ENCODE results near the gene SLC25A44. TPM values are rescaled to one million over a fixed set of nuclear protein-coding genes. Genes with fewer than 3 reads are reported as not detected.

The SLC25A44 gene
- total RNA-seq, 4 donors from 2014 or later = 9.6 to 19.9 (median 18.9) TPM

- Histone ChIP-seq H3K27me3 (no peaks in the 10 kb centered on the region), H3K4me1 (peaks cover 0 to 7% (median 5%) of the 10 kb centered on the region in 4 donors), H3K36me3 (no peaks in the 10 kb centered on the region), H3K9me3 (no peaks in the 10 kb centered on the region), H3K27ac (peak within 1 kb of the TSS in 3 of 4 donors; percentile 22 to 55 (median 28)), H3K4me3 (peak within 1 kb of the TSS in 1 of 4 donors; percentile 19)
- peak; percentile 66 for DNase-seq
- 49 to 63% methylated on average over 4 to 10 of the region's 10 CpGs for WGBS, 2 donors (ENCODE audit: low coverage in 1 of 2)
- in situ Hi-C loops (cut with MboI; ENCODE audit: low pct_ligation_motif_present in 1 of 4, low pct_unique_long_range_greater_than_20kb in 1 of 4, low sequenced_read_pairs in 3 of 4) = no loop called here
- TF ChIP-seq POLR2AphosphoS5 (IDR thresholded peaks at IDR 0.05) (no peak), CTCF (IDR thresholded peaks at IDR 0.05) (no peak), EP300 (IDR thresholded peaks at IDR 0.05; ENCODE audit: low read depth) (no peak), POLR2A (IDR thresholded peaks at IDR 0.05) (no peak)
- intact Hi-C loops (cut with DNase I; ENCODE audit: low total_unique reads) = no loop called here
Measured at GRCh38 chr1:156153362-156153761, 40.5 kb upstream of the SLC25A44 start, which contains the start of gene SEMA4A. SEMA4A (plus strand) TSS chr1:156153585; CDS start chr1:156154579, 994 bp downstream.

- 73 to 100% methylated on average over 2 to 11 of the region's 11 CpGs for WGBS, 2 donors (ENCODE audit: low coverage in 1 of 2)
- DNase-seq = peak; percentile 63
- intact Hi-C loops (cut with DNase I; ENCODE audit: low total_unique reads) (no loop called here), in situ Hi-C loops (cut with MboI; ENCODE audit: low pct_ligation_motif_present in 1 of 4, low pct_unique_long_range_greater_than_20kb in 1 of 4, low sequenced_read_pairs in 3 of 4) (no loop called here)
- peaks cover 0 to 7% (median 5%) of the 10 kb centered on the region in 4 donors for H3K4me1 ChIP-seq
- no peak for TF ChIP-seq POLR2A (IDR thresholded peaks at IDR 0.05)
- TF ChIP-seq CTCF (IDR thresholded peaks at IDR 0.05) = no peak
- no peak for TF ChIP-seq EP300 (IDR thresholded peaks at IDR 0.05; ENCODE audit: low read depth)
- TF ChIP-seq POLR2AphosphoS5 (IDR thresholded peaks at IDR 0.05) = no peak
- no peaks in the 10 kb centered on the region for H3K9me3 ChIP-seq
- peak overlapping the region in 2 of 4 donors; percentile 28 to 55 for H3K27ac ChIP-seq
- no peaks in the 10 kb centered on the region for H3K36me3 ChIP-seq
- H3K27me3 ChIP-seq = no peaks in the 10 kb centered on the region
- H3K4me3 ChIP-seq = peak overlapping the region in 1 of 4 donors; percentile 19
Measured at GRCh38 chr1:156154317-156154749, 39.6 kb upstream of the SLC25A44 start.

- intact Hi-C loops (cut with DNase I; ENCODE audit: low total_unique reads) = no loop called here
Measured at GRCh38 chr1:156155756-156156510, 38.0 kb upstream of the SLC25A44 start.

More at GRCh38 chr1:156155756-156156510, 38.0 kb upstream of the SLC25A44 start:
- Histone ChIP-seq H3K9me3 (no peaks in the 10 kb centered on the region), H3K27ac (peak overlapping the region in 1 of 4 donors; percentile 8), H3K27me3 (no peaks in the 10 kb centered on the region), H3K4me1 (peaks cover 6 to 10% (median 8%) of the 10 kb centered on the region in 4 donors), H3K36me3 (no peaks in the 10 kb centered on the region), H3K4me3 (no peak overlapping the region)
- 64% methylated on average over 12 of the region's 12 CpGs; no CpG with 5 or more reads in 1 of the 2 donors for WGBS, 2 donors (ENCODE audit: low coverage in 1 of 2)
- in situ Hi-C loops (cut with MboI; ENCODE audit: low pct_ligation_motif_present in 1 of 4, low pct_unique_long_range_greater_than_20kb in 1 of 4, low sequenced_read_pairs in 3 of 4) = no loop called here
- TF ChIP-seq POLR2A (IDR thresholded peaks at IDR 0.05) (no peak), POLR2AphosphoS5 (IDR thresholded peaks at IDR 0.05) (no peak), EP300 (IDR thresholded peaks at IDR 0.05; ENCODE audit: low read depth) (no peak), CTCF (IDR thresholded peaks at IDR 0.05) (no peak)
- no peak for DNase-seq
